Endothelial cell of umbilical vein (primary cell): ENCODE results near the gene POMP. TPM values are rescaled to one million over a fixed set of nuclear protein-coding genes. Genes with fewer than 3 reads are reported as not detected.

Experiments
- BruUV-seq: library from RNA; stranded (reverse); fragments of 400-500 nt; replicated peaks from 2 replicates; lab custom pipeline; 2021; lab: Mats Ljungman, UMichigan
- CTCF ChIA-PET: fragments of 300-600, 350-600 bp; sonication (Branson Sonifier 250); formaldehyde crosslinking; loops from one replicate; lab custom pipeline; 2021; ENCODE audit warnings: antibody characterized with exemption, inconsistent platforms; lab: Charles Lee
- POLR2A ChIA-PET: fragments of 300-600, 350-600 bp; sonication (Branson Sonifier 250); formaldehyde crosslinking; loops from one replicate; lab custom pipeline; 2021; ENCODE audit warnings: antibody characterized with exemption, inconsistent platforms; lab: Charles Lee
- DNase-seq: peaks from one replicate; pipeline ENCODE4 v3.0.0-alpha.2; 2011; ENCODE audit warnings: low read depth, low spot score
- FAIRE-seq: peaks from 2 replicates; lab custom pipeline; 2011; peaks lifted over from hg19 to GRCh38; lab: Jason Lieb, UNC
- H2AFZ ChIP-seq: 2 replicates; pipeline ENCODE4 v1.6.0; 2012; ENCODE audit warnings: low read depth, low read length, control low read depth, inconsistent platforms
- H3K27ac ChIP-seq: 2 replicates; pipeline ENCODE4 v1.5.1; 2011; ENCODE audit warnings: low read depth, mild to moderate bottlenecking, control low read depth, low read length, moderate library complexity; ENCODE audit not compliant: insufficient read depth
- H3K27me3 ChIP-seq, 2 experiments: 2 replicates each; pipeline versions ENCODE4 v1.6.0 to v1.6.1; 2011; ENCODE audit warnings: low read length in 2 of 2, mixed read lengths in 1 of 2; ENCODE audit not compliant: control insufficient read depth in 2 of 2, insufficient read depth in 2 of 2
- H3K36me3 ChIP-seq, 2 experiments: 2 replicates in 1 of 2; 3 replicates in 1 of 2; pipeline ENCODE4 v1.5.1; 2011; ENCODE audit warnings: low read length in 2 of 2, mild to moderate bottlenecking in 1 of 2, moderate library complexity in 1 of 2; ENCODE audit not compliant: control insufficient read depth in 2 of 2, insufficient read depth in 2 of 2; ENCODE audit errors: extremely low read depth in 1 of 2
- H3K4me1 ChIP-seq: 3 replicates; pipeline ENCODE4 v1.5.1; 2011; ENCODE audit warnings: mild to moderate bottlenecking, low read length; ENCODE audit not compliant: control insufficient read depth, insufficient read depth; ENCODE audit errors: extremely low read depth
- H3K4me2 ChIP-seq: 2 replicates; pipeline ENCODE4 v1.6.1; 2011; ENCODE audit warnings: low read length, control low read depth, mixed read lengths; ENCODE audit not compliant: insufficient read depth
- H3K4me3 ChIP-seq, 3 experiments: fragments of 200-600 bp in 1 of 3; sonication (generic), shearing (Covaris generic) in 1 of 3; replicated peaks in 1 of 3; 2 replicates each; pipeline ENCODE4 v1.5.1; 2011 to 2016; ENCODE audit warnings: control low read depth in 3 of 3, low read length in 3 of 3, mild to moderate bottlenecking in 2 of 3, inconsistent platforms in 1 of 3, low read depth in 1 of 3, moderate library complexity in 1 of 3; ENCODE audit not compliant: insufficient read depth in 1 of 3
- H3K79me2 ChIP-seq: 2 replicates; pipeline ENCODE4 v1.6.0; 2012; ENCODE audit warnings: low read length, inconsistent platforms; ENCODE audit not compliant: control insufficient read depth, insufficient read depth
- H3K9ac ChIP-seq: replicated peaks from 2 replicates; pipeline ENCODE3; 2011; ENCODE audit warnings: low read length, control low read depth; ENCODE audit not compliant: insufficient read depth; ENCODE audit errors: extremely low read depth
- H3K9me1 ChIP-seq: replicated peaks from 3 replicates; pipeline ENCODE4 v1.6.0; 2011; ENCODE audit warnings: mild to moderate bottlenecking, low read length; ENCODE audit not compliant: control insufficient read depth, insufficient read depth; ENCODE audit errors: extremely low read depth
- H3K9me3 ChIP-seq: replicated peaks from 2 replicates; pipeline ENCODE4 v1.5.1; 2012; ENCODE audit warnings: low read length, inconsistent platforms; ENCODE audit not compliant: control insufficient read depth, insufficient read depth
- H4K20me1 ChIP-seq: replicated peaks from 2 replicates; pipeline ENCODE3; 2011; ENCODE audit warnings: mild to moderate bottlenecking, low read length; ENCODE audit not compliant: control insufficient read depth, insufficient read depth; ENCODE audit errors: extremely low read depth
- CTCF ChIP-seq, 2 donors: IDR thresholded peaks; 1 replicate in 1 of 2; 2 replicates in 1 of 2; pipeline ENCODE4 v1.5.1; 2011; ENCODE audit warnings: low read length in 2 of 2, mild to moderate bottlenecking in 2 of 2, moderate library complexity in 2 of 2, control low read depth in 1 of 2, inconsistent platforms in 1 of 2, low read depth in 1 of 2; ENCODE audit not compliant: insufficient read depth in 1 of 2; ENCODE audit errors: extremely low read depth in 1 of 2
- EZH2 ChIP-seq: IDR thresholded peaks from 2 replicates; pipeline ENCODE4 v1.6.1; 2012; ENCODE audit warnings: borderline replicate concordance, low read depth, mild to moderate bottlenecking, moderate library complexity, low read length, inconsistent platforms; ENCODE audit not compliant: severe bottlenecking
- FOS ChIP-seq: IDR thresholded peaks from 2 replicates; pipeline ENCODE4 v1.6.1; 2011; ENCODE audit warnings: mild to moderate bottlenecking, low read length, moderate library complexity, borderline replicate concordance; ENCODE audit not compliant: insufficient read depth
- GATA2 ChIP-seq: IDR thresholded peaks from 2 replicates; pipeline ENCODE4 v1.7.0; 2011; ENCODE audit warnings: low read depth, mild to moderate bottlenecking, moderate library complexity, mixed read lengths, low read length; ENCODE audit not compliant: insufficient read length, insufficient read depth
- JUN ChIP-seq: IDR thresholded peaks from 2 replicates; pipeline ENCODE4 v1.6.1; 2011; ENCODE audit warnings: borderline replicate concordance, low read depth; ENCODE audit not compliant: insufficient read length, insufficient read depth
- MYC ChIP-seq: IDR thresholded peaks from one replicate; pipeline ENCODE4 v1.6.1; 2011; ENCODE audit warnings: mild to moderate bottlenecking, low read depth, low read length
- POLR2A ChIP-seq: IDR thresholded peaks from 2 replicates; pipeline ENCODE4 v1.6.1; 2012; ENCODE audit warnings: low read depth, mild to moderate bottlenecking, control low read depth, low read length
- dilution Hi-C: fragments of 300-500 bp; cut with MboI; formaldehyde crosslinking; loops from one replicate; pipeline ENCODE4 v1.15.0; 2019; ENCODE audit warnings: low sequenced_read_pairs; ENCODE audit not compliant: extremely low pct_ligation_motif_present
- intact Hi-C: fragments of 100-400 bp; cut with micrococcal nuclease; formaldehyde crosslinking; loops from one replicate; pipeline ENCODE4 v1.10.0; 2022
- polyA plus RNA-seq, 4 experiments: library from polyadenylated mRNA; depleted of rRNA in 3 of 4; stranded (reverse) in 3 of 4; unstranded in 1 of 4; fragments of >200 nt; gene quantifications; 2 replicates each; pipeline versions ENCODE4 v1.2.1 to v1.2.3, GENCODE V29; 2011 to 2012; ENCODE audit warnings: missing spikeins in 1 of 4
- total RNA-seq: library from RNA; stranded (reverse); gene quantifications from 2 replicates; pipeline ENCODE4 v1.2.3, GENCODE V29; 2021
- TF ChIP-seq, protein P1 (sequence below): IDR thresholded peaks from 2 replicates; pipeline ENCODE4 v1.6.1; 2011; ENCODE audit not compliant: insufficient read depth, insufficient read length

POMP gene
- total and polyA plus RNA-seq, 2 donors (not counting 3 experiments of a cell fraction or from before 2014, with no cell fraction given), result 27.0 to 88.9 TPM

DNA sequence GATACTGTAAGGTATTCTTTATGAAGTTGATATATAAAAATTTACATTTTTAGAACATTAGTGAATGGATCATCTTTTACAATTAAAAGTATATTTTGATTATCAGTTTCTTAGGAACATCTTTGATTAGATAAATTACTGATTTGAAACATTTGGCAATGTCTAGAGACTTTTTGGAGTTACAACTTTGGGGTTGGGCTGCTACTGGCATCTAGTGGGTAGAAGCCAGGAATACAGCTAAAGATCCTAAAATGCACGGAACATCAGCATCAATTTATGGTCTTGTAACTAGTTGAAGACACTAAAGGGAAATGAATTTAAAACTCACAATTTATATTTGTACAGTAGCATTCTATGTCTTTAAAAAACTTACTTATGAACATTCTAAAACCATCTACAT lies 19.9 kb downstream of the POMP start:
- no peak overlapping the region for H2AFZ ChIP-seq
- H3K36me3 ChIP-seq, result peaks cover 6 to 23% of the 10 kb centered on the region in 2 experiments
- FAIRE-seq (no peak), DNase-seq (peak; percentile 27)
- H3K9ac ChIP-seq, result no peak overlapping the region
- no peaks in the 10 kb centered on the region for H4K20me1 ChIP-seq
- H3K4me1 ChIP-seq, result no peaks in the 10 kb centered on the region
- no peaks in the 10 kb centered on the region for H3K9me3 ChIP-seq
- no peaks in the 10 kb centered on the region for H3K79me2 ChIP-seq
- no peak overlapping the region for H3K4me2 ChIP-seq
- no peak overlapping the region for H3K27ac ChIP-seq
- H3K9me1 ChIP-seq, result no peaks in the 10 kb centered on the region
- TF ChIP-seq GATA2 (no peak), POLR2A (no peak), EZH2 (no peak), MYC (no peak), JUN (no peak), FOS (no peak), CTCF (IDR thresholded peaks at IDR 0.05; ENCODE audit: extremely low read depth in 1 of 2, insufficient read depth in 1 of 2, low read depth in 1 of 2, low read length in 2 of 2) (peak in 1 of 2 donors; percentile 16)
- TF ChIP-seq, protein P1, sequence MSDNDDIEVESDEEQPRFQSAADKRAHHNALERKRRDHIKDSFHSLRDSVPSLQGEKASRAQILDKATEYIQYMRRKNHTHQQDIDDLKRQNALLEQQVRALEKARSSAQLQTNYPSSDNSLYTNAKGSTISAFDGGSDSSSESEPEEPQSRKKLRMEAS, result no peak
- H3K4me3 ChIP-seq, result no peak overlapping the region
- H3K27me3 ChIP-seq, result no peaks in the 10 kb centered on the region
- dilution Hi-C loops (no loop called here), intact Hi-C loops (loop anchor here (1.0 to 5.0 kb wide), 3 partner anchors 76 to 367 kb away; no protein-coding TSS in a partner anchor)
- ChIA-PET CTCF (interaction anchor here (0.6 to 5.4 kb wide), 8 partner anchors 38 to 619 kb away, joined by 3 to 135 read pairs (median 5); no protein-coding TSS in a partner anchor), POLR2A (no interaction called here)
- no TSS peak for BruUV-seq
